Measurements from ENCODE around the gene CARMIL1.

Gene CARMIL1

GRCh38 chr6:25550631-25551030 is 271.5 kb downstream of the CARMIL1 start (continued):
- TF ChIP-seq MEIS1 (CRISPR knock-in tag; IDR thresholded peaks at IDR 0.05; ENCODE audit: borderline replicate concordance) (no peak), PRDM1 (tag by site-specific recombination; IDR thresholded peaks at IDR 0.05) (no peak)

DNA sequence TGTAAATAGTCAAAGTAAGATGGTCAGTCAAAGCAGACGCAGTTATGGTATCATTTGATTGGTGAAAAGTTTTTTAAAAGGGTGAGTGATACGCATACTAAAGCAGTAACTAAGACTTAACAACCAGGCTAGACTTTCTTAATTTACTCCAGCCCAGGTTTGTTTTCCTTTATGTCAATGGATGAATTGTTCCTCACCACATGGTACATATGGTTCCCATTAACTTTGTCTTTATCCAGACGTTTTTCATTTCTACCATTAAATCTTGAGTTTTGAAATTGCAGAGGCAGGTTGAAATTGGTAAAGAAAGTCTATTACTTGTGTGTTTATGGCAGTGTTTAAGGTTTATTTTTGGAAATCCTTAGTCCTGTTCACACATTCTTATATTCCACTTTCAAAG is 274.3 kb downstream of the CARMIL1 start:
- Histone ChIP-seq H3K27ac (ENCODE audit: extremely low read depth, low read depth, low read length) (no peak overlapping the region), H3K36me3 (ENCODE audit: control insufficient read depth in 2 of 2, insufficient read depth in 1 of 2, low read length in 2 of 2) (no peaks in the 10 kb centered on the region), H3K4me3 (ENCODE audit: low read depth, low read length) (no peak overlapping the region), H3K4me1 (ENCODE audit: control insufficient read depth, insufficient read depth, low read length) (no peaks in the 10 kb centered on the region), H3K9me3 (ENCODE audit: control insufficient read depth, insufficient read depth, low read depth, low read length) (no peaks in the 10 kb centered on the region)
- ChIA-PET POLR2A (no interaction called here), CTCF (interaction anchor here (4.9 kb wide), 1 partner anchor 330 kb away, joined by 49 read pairs; no protein-coding TSS in a partner anchor)
- TF ChIP-seq ZNF19 (tag by site-specific recombination; IDR thresholded peaks at IDR 0.05; ENCODE audit: low read depth) (no peak), ZNF548 (tag by site-specific recombination; IDR thresholded peaks at IDR 0.05) (no peak), HOXC10 (CRISPR knock-in tag; IDR thresholded peaks at IDR 0.05) (no peak), ZNF394 (tag by site-specific recombination; IDR thresholded peaks at IDR 0.05; ENCODE audit: borderline replicate concordance) (no peak), ZFP37 (tag by site-specific recombination; IDR thresholded peaks at IDR 0.05) (no peak), ZNF549 (tag by site-specific recombination; IDR thresholded peaks at IDR 0.05) (no peak), PATZ1 (tag by site-specific recombination; IDR thresholded peaks at IDR 0.05) (no peak)
- TF ChIP-seq, protein P1, sequence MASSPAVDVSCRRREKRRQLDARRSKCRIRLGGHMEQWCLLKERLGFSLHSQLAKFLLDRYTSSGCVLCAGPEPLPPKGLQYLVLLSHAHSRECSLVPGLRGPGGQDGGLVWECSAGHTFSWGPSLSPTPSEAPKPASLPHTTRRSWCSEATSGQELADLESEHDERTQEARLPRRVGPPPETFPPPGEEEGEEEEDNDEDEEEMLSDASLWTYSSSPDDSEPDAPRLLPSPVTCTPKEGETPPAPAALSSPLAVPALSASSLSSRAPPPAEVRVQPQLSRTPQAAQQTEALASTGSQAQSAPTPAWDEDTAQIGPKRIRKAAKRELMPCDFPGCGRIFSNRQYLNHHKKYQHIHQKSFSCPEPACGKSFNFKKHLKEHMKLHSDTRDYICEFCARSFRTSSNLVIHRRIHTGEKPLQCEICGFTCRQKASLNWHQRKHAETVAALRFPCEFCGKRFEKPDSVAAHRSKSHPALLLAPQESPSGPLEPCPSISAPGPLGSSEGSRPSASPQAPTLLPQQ (tag by site-specific recombination; IDR thresholded peaks at IDR 0.05): no peak

DNA sequence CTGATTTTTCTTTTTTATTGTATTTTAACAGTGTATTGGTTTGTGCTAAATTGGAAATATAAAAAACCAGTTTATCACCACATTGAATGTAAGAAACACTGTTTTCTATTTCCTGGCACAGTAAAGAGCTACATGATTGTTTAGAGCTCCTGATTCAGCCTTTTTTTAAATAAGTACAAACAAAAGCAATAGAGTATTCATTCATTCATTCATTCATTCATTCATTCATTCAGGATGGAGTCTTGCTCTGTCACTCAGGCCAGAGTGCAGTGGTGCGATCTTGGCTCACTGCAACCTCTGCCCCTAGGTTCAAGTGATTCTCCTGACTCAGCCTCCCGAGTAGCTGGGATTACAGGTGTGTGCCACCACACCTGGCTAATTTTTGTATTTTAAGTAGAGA is 276.0 kb downstream of the CARMIL1 start:
- CTCF ChIA-PET: interaction anchor here (0.6 to 4.9 kb wide), 16 partner anchors 9 to 436 kb away, joined by 3 to 49 read pairs (median 4); partner anchors contain the start of gene CARMIL1
- TF ChIP-seq ZNF707 (tag by site-specific recombination; IDR thresholded peaks at IDR 0.05) (no peak), ZNF513 (tag by site-specific recombination; IDR thresholded peaks at IDR 0.05) (no peak), ZNF660 (tag by site-specific recombination; IDR thresholded peaks at IDR 0.05) (no peak), ZFP69B (tag by site-specific recombination; IDR thresholded peaks at IDR 0.05) (no peak), ZNF792 (tag by site-specific recombination; IDR thresholded peaks at IDR 0.05) (no peak), ZNF530 (tag by site-specific recombination; IDR thresholded peaks at IDR 0.05; ENCODE audit: low read depth) (no peak), HOXD13 (CRISPR knock-in tag; IDR thresholded peaks at IDR 0.05; ENCODE audit: borderline replicate concordance) (no peak), ZNF529 (tag by site-specific recombination; IDR thresholded peaks at IDR 0.05; ENCODE audit: insufficient replicate concordance) (no peak), ZNF555 (tag by site-specific recombination; conservative IDR thresholded peaks at IDR 0.05) (no peak)
- TF ChIP-seq, protein P2, sequence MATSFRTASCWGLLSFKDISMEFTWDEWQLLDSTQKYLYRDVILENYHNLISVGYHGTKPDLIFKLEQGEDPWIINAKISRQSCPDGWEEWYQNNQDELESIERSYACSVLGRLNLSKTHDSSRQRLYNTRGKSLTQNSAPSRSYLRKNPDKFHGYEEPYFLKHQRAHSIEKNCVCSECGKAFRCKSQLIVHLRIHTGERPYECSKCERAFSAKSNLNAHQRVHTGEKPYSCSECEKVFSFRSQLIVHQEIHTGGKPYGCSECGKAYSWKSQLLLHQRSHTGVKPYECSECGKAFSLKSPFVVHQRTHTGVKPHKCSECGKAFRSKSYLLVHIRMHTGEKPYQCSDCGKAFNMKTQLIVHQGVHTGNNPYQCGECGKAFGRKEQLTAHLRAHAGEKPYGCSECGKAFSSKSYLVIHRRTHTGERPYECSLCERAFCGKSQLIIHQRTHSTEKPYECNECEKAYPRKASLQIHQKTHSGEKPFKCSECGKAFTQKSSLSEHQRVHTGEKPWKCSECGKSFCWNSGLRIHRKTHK (tag by site-specific recombination; IDR thresholded peaks at IDR 0.05): no peak
- TF ChIP-seq, protein P1 (tag by site-specific recombination; IDR thresholded peaks at IDR 0.05): no peak
- TF ChIP-seq, protein P3, sequence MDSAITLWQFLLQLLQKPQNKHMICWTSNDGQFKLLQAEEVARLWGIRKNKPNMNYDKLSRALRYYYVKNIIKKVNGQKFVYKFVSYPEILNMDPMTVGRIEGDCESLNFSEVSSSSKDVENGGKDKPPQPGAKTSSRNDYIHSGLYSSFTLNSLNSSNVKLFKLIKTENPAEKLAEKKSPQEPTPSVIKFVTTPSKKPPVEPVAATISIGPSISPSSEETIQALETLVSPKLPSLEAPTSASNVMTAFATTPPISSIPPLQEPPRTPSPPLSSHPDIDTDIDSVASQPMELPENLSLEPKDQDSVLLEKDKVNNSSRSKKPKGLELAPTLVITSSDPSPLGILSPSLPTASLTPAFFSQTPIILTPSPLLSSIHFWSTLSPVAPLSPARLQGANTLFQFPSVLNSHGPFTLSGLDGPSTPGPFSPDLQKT (IDR thresholded peaks at IDR 0.05; ENCODE audit: borderline replicate concordance, low read depth, low read length): no peak
- H3K4me3 ChIP-seq (ENCODE audit: low read depth, low read length): no peak overlapping the region
- no peaks in the 10 kb centered on the region for H3K4me1 ChIP-seq (ENCODE audit: control insufficient read depth, insufficient read depth, low read length)
- H3K27ac ChIP-seq (ENCODE audit: extremely low read depth, low read depth, low read length): no peak overlapping the region
- no peaks in the 10 kb centered on the region for H3K36me3 ChIP-seq (ENCODE audit: control insufficient read depth in 2 of 2, insufficient read depth in 1 of 2, low read length in 2 of 2)
- no peaks in the 10 kb centered on the region for H3K9me3 ChIP-seq (ENCODE audit: control insufficient read depth, insufficient read depth, low read depth, low read length)
- POLR2A ChIA-PET: no interaction called here
